Right atrium auricular region (tissue), 2 donors: ENCODE measurements around the gene NEK11. TPM values are rescaled to one million over a fixed set of nuclear protein-coding genes. Genes with fewer than 3 reads are reported as not detected.

Source experiments
- DNase-seq: peaks from one replicate; pipeline ENCODE4 v3.0.0-alpha.2; 2019; ENCODE audit warnings: low spot score
- H3K27ac ChIP-seq, 2 donors: fragments of 200-600 bp; sonication (generic); 1 replicate in 1 of 2; 2 replicates in 1 of 2; pipeline ENCODE4 v1.5.1; 2016 to 2019
- H3K27me3 ChIP-seq, 2 donors: fragments of 200-600 bp; sonication (generic); one replicate each; pipeline versions ENCODE4 v1.5.1 to v1.6.0; 2017 to 2019
- H3K36me3 ChIP-seq: fragments of 200-600 bp; sonication (generic); one replicate; pipeline ENCODE4 v1.5.1; 2016
- H3K4me1 ChIP-seq, 2 donors: fragments of 200-600 bp; sonication (generic); one replicate each; pipeline versions ENCODE4 v1.5.1 to v1.6.0; 2017 to 2019
- H3K4me3 ChIP-seq, 2 donors: fragments of 200-600 bp; sonication (generic); 1 replicate in 1 of 2; 2 replicates in 1 of 2; pipeline ENCODE4 v1.5.1; 2017 to 2019; ENCODE audit warnings: mild to moderate bottlenecking in 1 of 2, moderate library complexity in 1 of 2
- H3K9me3 ChIP-seq, 2 donors: fragments of 200-600 bp; sonication (generic); one replicate each; pipeline ENCODE4 v1.5.1; 2019
- CTCF ChIP-seq, 2 donors: fragments of 200-600 bp; sonication (generic); IDR thresholded peaks; one replicate each; pipeline ENCODE4 v1.5.1; 2019; ENCODE audit warnings: antibody characterized with exemption in 2 of 2
- total RNA-seq, 2 donors: library from RNA; depleted of rRNA; stranded (reverse); fragments of >200 nt; gene quantifications; one replicate each; pipeline ENCODE4 v1.1.0, GENCODE V29; 2016

The NEK11 gene
- total RNA-seq, 2 donors from 2014 or later, result 2.0 to 2.2 TPM

GRCh38 chr3:131224886-131225550, 198.3 kb downstream of the NEK11 start:
- Histone ChIP-seq H3K4me1 (no peaks in the 10 kb centered on the region), H3K27me3 (no peaks in the 10 kb centered on the region), H3K27ac (no peak overlapping the region), H3K36me3 (no peaks in the 10 kb centered on the region), H3K9me3 (no peaks in the 10 kb centered on the region), H3K4me3 (no peak overlapping the region)
- no peak for TF ChIP-seq CTCF (IDR thresholded peaks at IDR 0.05)
- no peak for DNase-seq

GRCh38 chr3:131228522-131228921, 201.8 kb downstream of the NEK11 start:
- no peaks in the 10 kb centered on the region for H3K9me3 ChIP-seq
- no peak for DNase-seq
- TF ChIP-seq CTCF (IDR thresholded peaks at IDR 0.05), result no peak
- no peaks in the 10 kb centered on the region for H3K27me3 ChIP-seq
- no peaks in the 10 kb centered on the region for H3K36me3 ChIP-seq
- no peaks in the 10 kb centered on the region for H3K4me1 ChIP-seq
- no peak overlapping the region for H3K4me3 ChIP-seq
- no peak overlapping the region for H3K27ac ChIP-seq

GRCh38 chr3:131231710-131232389, 205.2 kb downstream of the NEK11 start:
- DNase-seq, result no peak
- Histone ChIP-seq H3K9me3 (no peaks in the 10 kb centered on the region), H3K4me1 (no peaks in the 10 kb centered on the region), H3K27me3 (no peaks in the 10 kb centered on the region), H3K36me3 (no peaks in the 10 kb centered on the region), H3K27ac (no peak overlapping the region), H3K4me3 (no peak overlapping the region)
- TF ChIP-seq CTCF (IDR thresholded peaks at IDR 0.05), result no peak

GRCh38 chr3:131232711-131233267, 206.1 kb downstream of the NEK11 start:
- no peak overlapping the region for H3K4me3 ChIP-seq
- H3K4me1 ChIP-seq, result no peaks in the 10 kb centered on the region
- DNase-seq, result no peak
- H3K36me3 ChIP-seq, result no peaks in the 10 kb centered on the region
- H3K27me3 ChIP-seq, result no peaks in the 10 kb centered on the region
- H3K9me3 ChIP-seq, result no peaks in the 10 kb centered on the region
- H3K27ac ChIP-seq, result no peak overlapping the region
- TF ChIP-seq CTCF (IDR thresholded peaks at IDR 0.05), result no peak

GRCh38 chr3:131233900-131234668, 207.4 kb downstream of the NEK11 start:
- H3K27me3 ChIP-seq, result no peaks in the 10 kb centered on the region
- TF ChIP-seq CTCF (IDR thresholded peaks at IDR 0.05), result no peak
- no peak overlapping the region for H3K4me3 ChIP-seq
- no peak for DNase-seq
- H3K9me3 ChIP-seq, result no peaks in the 10 kb centered on the region
- no peaks in the 10 kb centered on the region for H3K4me1 ChIP-seq
- H3K27ac ChIP-seq, result no peak overlapping the region
- no peaks in the 10 kb centered on the region for H3K36me3 ChIP-seq
